IMR-90 (cell line): ENCODE data around the gene CCDC180. TPM values are rescaled to one million over a fixed set of nuclear protein-coding genes. Genes with fewer than 3 reads are reported as not detected.

ENCODE experiments used
- ATAC-seq: fragments of 200-7000 bp; cut with Tn5 transposase; 2 replicates; pipeline ENCODE4 v1.9.1; 2020; ENCODE audit warnings: low read depth, mild to moderate bottlenecking, moderate library complexity
- BruUV-seq: library from RNA; stranded (reverse); fragments of 400-500 nt; replicated peaks from 2 replicates; lab custom pipeline; 2021; lab: Mats Ljungman, UMichigan
- CTCF ChIA-PET: fragments of 300-600 bp; formaldehyde crosslinking; extraction: SDS; loops from one replicate; lab custom pipeline; 2021; ENCODE audit warnings: antibody characterized with exemption; lab: Yijun Ruan, JAX
- POLR2A ChIA-PET: fragments of 300-600 bp; sonication (Branson Sonifier 250); formaldehyde crosslinking; loops from one replicate; lab custom pipeline; 2022; ENCODE audit warnings: antibody characterized with exemption; ENCODE audit not compliant: unreplicated experiment; lab: Charles Lee
- DNase-seq: peaks from one replicate; pipeline ENCODE4 v3.0.0; 2013
- H2AFZ ChIP-seq: replicated peaks from 2 replicates; pipeline ENCODE3; 2013; ENCODE audit warnings: low read length, mild to moderate bottlenecking; ENCODE audit not compliant: poor library complexity
- H2AK5ac ChIP-seq: 2 replicates; pipeline ENCODE4 v1.6.1; 2013; ENCODE audit warnings: low read depth, low read length, inconsistent platforms
- H2AK9ac ChIP-seq: replicated peaks from 2 replicates; pipeline ENCODE3; 2013; ENCODE audit warnings: mild to moderate bottlenecking, low read depth, low read length, moderate library complexity; ENCODE audit not compliant: poor library complexity
- H2BK120ac ChIP-seq: 2 replicates; pipeline ENCODE4 v1.6.1; 2013; ENCODE audit warnings: low read depth, low read length, inconsistent platforms
- H2BK15ac ChIP-seq: 3 replicates; pipeline ENCODE4 v1.6.1; 2013; ENCODE audit warnings: low read depth, low read length, inconsistent platforms
- H2BK20ac ChIP-seq: 2 replicates; pipeline ENCODE4 v1.6.1; 2013; ENCODE audit warnings: low read depth, mild to moderate bottlenecking, inconsistent platforms, low read length, moderate library complexity
- H2BK5ac ChIP-seq: 2 replicates; pipeline ENCODE4 v1.6.1; 2013; ENCODE audit warnings: mild to moderate bottlenecking, low read depth, low read length, inconsistent platforms; ENCODE audit not compliant: poor library complexity, severe bottlenecking
- H3K14ac ChIP-seq: replicated peaks from 2 replicates; pipeline ENCODE4 v1.6.1; 2013; ENCODE audit warnings: low read depth, low read length, inconsistent platforms
- H3K18ac ChIP-seq: 2 replicates; pipeline ENCODE4 v1.6.1; 2013; ENCODE audit warnings: low read depth, low read length, control low read depth
- H3K23ac ChIP-seq: 2 replicates; pipeline ENCODE4 v1.6.1; 2013; ENCODE audit warnings: low read depth, low read length, inconsistent platforms
- H3K27ac ChIP-seq: 2 replicates; pipeline ENCODE4 v1.5.1; 2013; ENCODE audit warnings: mild to moderate bottlenecking, control low read depth, low read length; ENCODE audit not compliant: insufficient read depth
- H3K27me3 ChIP-seq: 2 replicates; pipeline ENCODE4 v1.6.1; 2013; ENCODE audit warnings: low read length; ENCODE audit not compliant: control insufficient read depth, insufficient read depth
- H3K36me3 ChIP-seq: 2 replicates; pipeline ENCODE4 v1.6.1; 2013; ENCODE audit warnings: low read length, mixed read lengths; ENCODE audit not compliant: control insufficient read depth, insufficient read depth
- H3K4ac ChIP-seq: 2 replicates; pipeline ENCODE4 v1.6.1; 2013; ENCODE audit warnings: low read depth, low read length, inconsistent platforms
- H3K4me1 ChIP-seq: 2 replicates; pipeline ENCODE4 v1.6.1; 2013; ENCODE audit warnings: low read length, mixed read lengths; ENCODE audit not compliant: control insufficient read depth, insufficient read depth
- H3K4me2 ChIP-seq: 2 replicates; pipeline ENCODE4 v1.6.1; 2013; ENCODE audit warnings: low read depth, mild to moderate bottlenecking, control low read depth, low read length, moderate library complexity
- H3K4me3 ChIP-seq: 2 replicates; pipeline ENCODE4 v1.5.1; 2013; ENCODE audit warnings: low read depth, mild to moderate bottlenecking, control low read depth, low read length, moderate library complexity; ENCODE audit not compliant: insufficient read depth
- H3K56ac ChIP-seq: 2 replicates; pipeline ENCODE4 v1.6.1; 2013; ENCODE audit warnings: low read length, inconsistent platforms; ENCODE audit not compliant: insufficient read depth; ENCODE audit errors: extremely low read depth
- H3K79me1 ChIP-seq, 2 experiments: 2 replicates each; pipeline ENCODE4 v1.6.1; 2013; ENCODE audit warnings: low read length in 2 of 2, inconsistent platforms in 1 of 2, low read depth in 1 of 2
- H3K9ac ChIP-seq: 2 replicates; pipeline ENCODE4 v1.6.1; 2013; ENCODE audit warnings: low read depth, low read length, control low read depth
- H3K9me1 ChIP-seq: 2 replicates; pipeline ENCODE4 v1.6.1; 2013; ENCODE audit warnings: low read length, inconsistent platforms; ENCODE audit not compliant: insufficient read depth
- H3K9me3 ChIP-seq: 2 replicates; pipeline ENCODE4 v1.6.1; 2013; ENCODE audit warnings: low read length; ENCODE audit not compliant: control insufficient read depth, insufficient read depth
- H4K20me1 ChIP-seq: 2 replicates; pipeline ENCODE4 v1.6.1; 2013; ENCODE audit warnings: low read length, inconsistent platforms; ENCODE audit not compliant: insufficient read depth
- H4K5ac ChIP-seq: 2 replicates; pipeline ENCODE4 v1.6.1; 2013; ENCODE audit warnings: mild to moderate bottlenecking, low read depth, low read length, control low read depth
- H4K8ac ChIP-seq, 2 experiments: 2 replicates each; pipeline ENCODE4 v1.6.1; 2013; ENCODE audit warnings: low read depth in 2 of 2, low read length in 2 of 2, control low read depth in 1 of 2, inconsistent platforms in 1 of 2
- H4K91ac ChIP-seq: 2 replicates; pipeline ENCODE4 v1.6.1; 2013; ENCODE audit warnings: low read depth, low read length, inconsistent platforms; ENCODE audit not compliant: insufficient read depth
- BHLHE40 ChIP-seq: fragments of 150-350 bp; IDR thresholded peaks from 2 replicates; pipeline ENCODE4 v1.6.1; 2016; ENCODE audit warnings: mild to moderate bottlenecking, low read depth, low read length
- CHD1 ChIP-seq: IDR thresholded peaks from 2 replicates; pipeline ENCODE4 v1.6.1; 2012; ENCODE audit warnings: low read depth, low read length, improper control_type of control experiment
- CTCF ChIP-seq: conservative IDR thresholded peaks from 2 replicates; pipeline ENCODE4 v1.5.1; 2012; ENCODE audit warnings: mild to moderate bottlenecking, low read depth, low read length, improper control_type of control experiment
- MAFK ChIP-seq: IDR thresholded peaks from 2 replicates; pipeline ENCODE4 v1.6.1; 2012; ENCODE audit warnings: low read depth, low read length, improper control_type of control experiment
- MAZ ChIP-seq: IDR thresholded peaks from 2 replicates; pipeline ENCODE4 v1.6.1; 2012; ENCODE audit warnings: low read depth, mild to moderate bottlenecking, low read length, improper control_type of control experiment, moderate library complexity, borderline replicate concordance
- MXI1 ChIP-seq: IDR thresholded peaks from 2 replicates; pipeline ENCODE4 v1.6.1; 2012; ENCODE audit warnings: low read depth, mild to moderate bottlenecking, low read length, moderate library complexity, borderline replicate concordance
- NFE2L2 ChIP-seq: fragments of 150-350 bp; IDR thresholded peaks from 2 replicates; pipeline ENCODE4 v1.6.1; 2016; ENCODE audit warnings: low read depth, mild to moderate bottlenecking, low read length
- POLR2A ChIP-seq: IDR thresholded peaks from 2 replicates; pipeline ENCODE4 v1.6.1; 2012; ENCODE audit warnings: mild to moderate bottlenecking, low read depth, low read length
- RAD21 ChIP-seq: IDR thresholded peaks from 2 replicates; pipeline ENCODE4 v1.6.1; 2012; ENCODE audit warnings: low read length, improper control_type of control experiment
- RCOR1 ChIP-seq: IDR thresholded peaks from 2 replicates; pipeline ENCODE4 v1.6.1; 2012; ENCODE audit warnings: mild to moderate bottlenecking, low read length, improper control_type of control experiment; ENCODE audit not compliant: insufficient replicate concordance
- RFX5 ChIP-seq: IDR thresholded peaks from 2 replicates; pipeline ENCODE4 v1.8.0; 2012; ENCODE audit warnings: low read depth, mild to moderate bottlenecking, low read length, moderate library complexity
- WGBS, 2 experiments: methylation state at CpG; one replicate each; pipeline versions ENCODE4 v1.1.5 to v1.1.7; 2013; ENCODE audit warnings: missing lambda C conversion rate in 2 of 2; ENCODE audit not compliant: insufficient read length in 1 of 2; ENCODE audit errors: extremely low coverage in 2 of 2; 5-methylcytosine and 5-hydroxymethylcytosine counted together
- dilution Hi-C: fragments of 300-500 bp; cut with HindIII; formaldehyde crosslinking; loops from one replicate; pipeline ENCODE4 v1.14.3; 2018; ENCODE audit warnings: low sequenced_read_pairs; ENCODE audit not compliant: unreplicated experiment
- in situ Hi-C: fragments of 300-500 bp; cut with MboI; formaldehyde crosslinking; loops from 3 replicates; pipeline ENCODE4 v1.14.3; 2019; ENCODE audit warnings: low sequenced_read_pairs, inconsistent platforms, mixed read lengths
- intact Hi-C: fragments of 100-400 bp; cut with micrococcal nuclease; formaldehyde crosslinking; loops from 2 replicates; pipeline ENCODE4 v1.10.0; 2022
- polyA plus RNA-seq, 3 experiments: library from polyadenylated mRNA; depleted of rRNA; stranded (reverse); fragments of >200 nt; gene quantifications; 2 replicates each; pipeline ENCODE4 v1.2.3, GENCODE V29; 2012; ENCODE audit warnings: low replicate concordance in 1 of 3
- total RNA-seq: library from RNA; depleted of rRNA; stranded (reverse); fragments of >200 nt; gene quantifications from 2 replicates; pipeline ENCODE4 v1.2.3, GENCODE V29; 2012
- TF ChIP-seq, protein P1 (sequence below): fragments of 150-350 bp; IDR thresholded peaks from 2 replicates; pipeline ENCODE4 v1.6.1; 2017; ENCODE audit warnings: mild to moderate bottlenecking, antibody characterized with exemption, low read length, low read depth
- TF ChIP-seq, protein P2 (sequence below): fragments of 150-350 bp; IDR thresholded peaks from 2 replicates; pipeline ENCODE4 v1.6.1; 2016; ENCODE audit warnings: low read depth, mild to moderate bottlenecking, low read length, moderate library complexity, borderline replicate concordance

CCDC180 gene
- total and polyA plus RNA-seq, 2 of the 4 experiments (the other 2 are of a cell fraction), result 0.24 to 0.90 TPM

DNA sequence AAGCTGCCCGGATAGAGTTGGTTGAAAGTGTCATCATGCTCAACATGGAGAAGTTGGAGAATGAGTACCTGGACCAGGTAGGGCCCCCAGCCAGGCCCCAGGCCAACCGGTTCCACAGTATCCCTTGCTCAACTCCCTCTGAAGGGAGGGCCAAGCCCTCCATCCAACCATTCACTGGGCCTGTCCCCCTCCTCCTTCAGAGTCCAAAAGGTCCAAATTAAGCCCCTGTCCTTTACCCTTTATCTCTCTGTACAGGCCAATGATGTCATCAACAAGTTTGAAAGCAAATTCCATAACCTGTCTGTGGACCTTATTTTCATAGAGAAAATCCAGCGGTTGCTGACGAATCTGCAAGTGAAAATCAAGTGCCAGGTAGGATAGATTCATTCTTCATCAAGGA, 47.2 kb downstream of the CCDC180 start:
- no peak overlapping the region for H3K4me3 ChIP-seq
- no peak overlapping the region for H2AFZ ChIP-seq
- no peak overlapping the region for H3K23ac ChIP-seq
- H4K91ac ChIP-seq, result no peak overlapping the region
- H2BK5ac ChIP-seq, result no peak overlapping the region
- no peaks in the 10 kb centered on the region for H3K36me3 ChIP-seq
- H3K9me3 ChIP-seq, result no peaks in the 10 kb centered on the region
- H3K14ac ChIP-seq, result no peak overlapping the region
- no peaks in the 10 kb centered on the region for H3K27me3 ChIP-seq
- no peak overlapping the region for H3K56ac ChIP-seq
- no peaks in the 10 kb centered on the region for H3K9me1 ChIP-seq
- dilution Hi-C loops, result no loop called here
- no peak for TF ChIP-seq RAD21
- no peak for TF ChIP-seq RFX5
- TF ChIP-seq CTCF, result no peak
- TF ChIP-seq BHLHE40, result no peak
- TF ChIP-seq MAFK, result no peak
- TF ChIP-seq RCOR1, result no peak
- TF ChIP-seq, protein P1, sequence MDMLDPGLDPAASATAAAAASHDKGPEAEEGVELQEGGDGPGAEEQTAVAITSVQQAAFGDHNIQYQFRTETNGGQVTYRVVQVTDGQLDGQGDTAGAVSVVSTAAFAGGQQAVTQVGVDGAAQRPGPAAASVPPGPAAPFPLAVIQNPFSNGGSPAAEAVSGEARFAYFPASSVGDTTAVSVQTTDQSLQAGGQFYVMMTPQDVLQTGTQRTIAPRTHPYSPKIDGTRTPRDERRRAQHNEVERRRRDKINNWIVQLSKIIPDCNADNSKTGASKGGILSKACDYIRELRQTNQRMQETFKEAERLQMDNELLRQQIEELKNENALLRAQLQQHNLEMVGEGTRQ, result no peak
- no peak for TF ChIP-seq MAZ
- TF ChIP-seq, protein P2, sequence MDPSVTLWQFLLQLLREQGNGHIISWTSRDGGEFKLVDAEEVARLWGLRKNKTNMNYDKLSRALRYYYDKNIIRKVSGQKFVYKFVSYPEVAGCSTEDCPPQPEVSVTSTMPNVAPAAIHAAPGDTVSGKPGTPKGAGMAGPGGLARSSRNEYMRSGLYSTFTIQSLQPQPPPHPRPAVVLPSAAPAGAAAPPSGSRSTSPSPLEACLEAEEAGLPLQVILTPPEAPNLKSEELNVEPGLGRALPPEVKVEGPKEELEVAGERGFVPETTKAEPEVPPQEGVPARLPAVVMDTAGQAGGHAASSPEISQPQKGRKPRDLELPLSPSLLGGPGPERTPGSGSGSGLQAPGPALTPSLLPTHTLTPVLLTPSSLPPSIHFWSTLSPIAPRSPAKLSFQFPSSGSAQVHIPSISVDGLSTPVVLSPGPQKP, result no peak
- no peak for TF ChIP-seq POLR2A
- no peak for TF ChIP-seq MXI1
- no peak for TF ChIP-seq CHD1
- TF ChIP-seq NFE2L2, result no peak
- no CpG with 5 or more reads among the region's 4 CpGs for WGBS, 2 experiments
- H4K20me1 ChIP-seq, result no peaks in the 10 kb centered on the region
- no peak overlapping the region for H4K8ac ChIP-seq
- H3K18ac ChIP-seq, result no peak overlapping the region
- H3K79me1 ChIP-seq, result no peaks in the 10 kb centered on the region
- H4K5ac ChIP-seq, result no peak overlapping the region
- H3K4ac ChIP-seq, result no peak overlapping the region
- POLR2A ChIA-PET, result no interaction called here
- H3K9ac ChIP-seq, result no peak overlapping the region
- no peaks in the 10 kb centered on the region for H3K4me1 ChIP-seq
- H3K27ac ChIP-seq, result no peak overlapping the region
- BruUV-seq, result no TSS peak
- no peak overlapping the region for H2BK15ac ChIP-seq
- in situ Hi-C loops, result no loop called here
- no peak overlapping the region for H3K4me2 ChIP-seq
- intact Hi-C loops, result no loop called here
- CTCF ChIA-PET, result no interaction called here
- DNase-seq, result no peak
- H2AK9ac ChIP-seq, result no peak overlapping the region
- no peak overlapping the region for H2BK120ac ChIP-seq
- no peak overlapping the region for H2BK20ac ChIP-seq
- H2AK5ac ChIP-seq, result no peak overlapping the region
- no peak for ATAC-seq
